Measurements from ENCODE around the gene KRT6A. TPM values are rescaled to one million over a fixed set of nuclear protein-coding genes. Genes with fewer than 3 reads are reported as not detected.

Gene KRT6A
- total and polyA plus RNA-seq, 9 of the 15 experiments (the other 6 are each of a cell fraction or from before 2014, with no cell fraction given) = 0.26 TPM; not detected in 8

GRCh38 chr12:52515927-52516831, 23.1 kb upstream of the KRT6A start (continued):
- TF ChIP-seq ZNF318 (IDR thresholded peaks at IDR 0.05; ENCODE audit: borderline replicate concordance in 1 of 2, low read depth in 1 of 2) = no peak
- TF ChIP-seq, protein P1, sequence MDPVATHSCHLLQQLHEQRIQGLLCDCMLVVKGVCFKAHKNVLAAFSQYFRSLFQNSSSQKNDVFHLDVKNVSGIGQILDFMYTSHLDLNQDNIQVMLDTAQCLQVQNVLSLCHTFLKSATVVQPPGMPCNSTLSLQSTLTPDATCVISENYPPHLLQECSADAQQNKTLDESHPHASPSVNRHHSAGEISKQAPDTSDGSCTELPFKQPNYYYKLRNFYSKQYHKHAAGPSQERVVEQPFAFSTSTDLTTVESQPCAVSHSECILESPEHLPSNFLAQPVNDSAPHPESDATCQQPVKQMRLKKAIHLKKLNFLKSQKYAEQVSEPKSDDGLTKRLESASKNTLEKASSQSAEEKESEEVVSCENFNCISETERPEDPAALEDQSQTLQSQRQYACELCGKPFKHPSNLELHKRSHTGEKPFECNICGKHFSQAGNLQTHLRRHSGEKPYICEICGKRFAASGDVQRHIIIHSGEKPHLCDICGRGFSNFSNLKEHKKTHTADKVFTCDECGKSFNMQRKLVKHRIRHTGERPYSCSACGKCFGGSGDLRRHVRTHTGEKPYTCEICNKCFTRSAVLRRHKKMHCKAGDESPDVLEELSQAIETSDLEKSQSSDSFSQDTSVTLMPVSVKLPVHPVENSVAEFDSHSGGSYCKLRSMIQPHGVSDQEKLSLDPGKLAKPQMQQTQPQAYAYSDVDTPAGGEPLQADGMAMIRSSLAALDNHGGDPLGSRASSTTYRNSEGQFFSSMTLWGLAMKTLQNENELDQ (CRISPR knock-in tag; IDR thresholded peaks at IDR 0.05; ENCODE audit: borderline replicate concordance) = no peak
- TF ChIP-seq, protein P2, sequence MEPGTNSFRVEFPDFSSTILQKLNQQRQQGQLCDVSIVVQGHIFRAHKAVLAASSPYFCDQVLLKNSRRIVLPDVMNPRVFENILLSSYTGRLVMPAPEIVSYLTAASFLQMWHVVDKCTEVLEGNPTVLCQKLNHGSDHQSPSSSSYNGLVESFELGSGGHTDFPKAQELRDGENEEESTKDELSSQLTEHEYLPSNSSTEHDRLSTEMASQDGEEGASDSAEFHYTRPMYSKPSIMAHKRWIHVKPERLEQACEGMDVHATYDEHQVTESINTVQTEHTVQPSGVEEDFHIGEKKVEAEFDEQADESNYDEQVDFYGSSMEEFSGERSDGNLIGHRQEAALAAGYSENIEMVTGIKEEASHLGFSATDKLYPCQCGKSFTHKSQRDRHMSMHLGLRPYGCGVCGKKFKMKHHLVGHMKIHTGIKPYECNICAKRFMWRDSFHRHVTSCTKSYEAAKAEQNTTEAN (CRISPR knock-in tag; IDR thresholded peaks at IDR 0.05) = no peak
